SK-N-MC (cell line): Measurements from ENCODE around the gene ZMPSTE24.
"Not testable (repeated sequence)": the region's sequence is repeated elsewhere in the genome, so short reads cannot be mapped to it uniquely, and the experiment has no call there.

Experiments used
- DNase-seq: peaks from one replicate; pipeline ENCODE4 v3.0.0-alpha.2; 2011; ENCODE audit warnings: low read depth, low spot score
- H3K27ac ChIP-seq: fragments of 200-600 bp; sonication (generic); 2 replicates; pipeline ENCODE4 v1.5.1; 2016; ENCODE audit warnings: mixed run types
- H3K36me3 ChIP-seq: fragments of 200-600 bp; sonication (generic); 2 replicates; pipeline ENCODE4 v1.6.1; 2017; ENCODE audit warnings: antibody characterized with exemption, low read length, mixed read lengths; ENCODE audit not compliant: insufficient read depth
- H3K4me3 ChIP-seq: fragments of 200-600 bp; sonication (generic); 2 replicates; pipeline ENCODE4 v1.5.1; 2016
- H3K9ac ChIP-seq: fragments of 200-600 bp; sonication (generic); 2 replicates; pipeline ENCODE4 v1.8.0; 2017; ENCODE audit warnings: mixed run types, mixed read lengths; ENCODE audit not compliant: insufficient read length
- H3K9me3 ChIP-seq: fragments of 200-600 bp; sonication (generic); 2 replicates; pipeline ENCODE4 v1.6.1; 2017; ENCODE audit warnings: low read depth, mild to moderate bottlenecking, antibody characterized with exemption, low read length, moderate library complexity, mixed read lengths
- EZH2 ChIP-seq: fragments of 200-600 bp; sonication (generic); IDR thresholded peaks from one replicate; pipeline ENCODE4 v1.6.1; 2017; ENCODE audit warnings: antibody characterized with exemption
- FOXP2 ChIP-seq: optimal IDR thresholded peaks from 2 replicates; pipeline ENCODE3; 2011; ENCODE audit warnings: mild to moderate bottlenecking, moderate library complexity; ENCODE audit not compliant: insufficient read depth; ENCODE audit errors: extremely low read length, control extremely low read depth
- POLR2AphosphoS5 ChIP-seq: IDR thresholded peaks from 2 replicates; pipeline ENCODE4 v1.6.1; 2012; ENCODE audit warnings: mild to moderate bottlenecking, low read depth, low read length, borderline replicate concordance

ZMPSTE24 gene

DNA sequence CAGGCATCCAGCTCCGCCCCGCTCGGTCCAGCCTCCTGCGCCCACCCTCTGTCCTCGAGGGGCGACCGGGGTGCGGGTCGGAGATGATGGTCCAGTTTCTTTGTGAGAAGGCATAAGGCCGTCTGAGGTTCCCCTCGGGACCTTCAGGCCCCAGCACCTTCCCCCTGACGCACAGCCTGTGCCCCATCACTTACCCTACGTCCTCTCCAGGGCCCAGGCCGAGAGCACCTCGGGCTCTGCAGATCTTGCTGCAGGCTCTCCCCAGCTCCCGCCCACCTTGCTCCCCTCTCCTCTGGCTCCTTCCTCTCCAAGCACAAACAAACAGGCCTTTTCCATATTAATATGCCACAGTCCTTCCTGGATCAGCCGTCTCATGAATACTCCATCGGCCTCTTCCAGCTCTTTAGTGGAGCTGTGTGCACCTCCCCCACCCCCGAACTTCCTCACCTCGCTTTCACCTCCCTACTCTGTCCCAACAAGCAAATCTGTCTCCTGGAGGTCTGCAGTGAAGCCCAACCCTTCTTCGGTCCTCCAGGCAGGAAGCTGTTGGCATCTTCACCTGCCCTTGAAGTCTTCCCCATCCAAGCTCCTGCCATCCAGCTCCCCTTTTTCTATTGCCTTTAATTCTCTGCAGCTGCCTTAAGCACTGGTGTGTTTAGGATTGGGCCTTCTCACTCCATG is 59.5 kb downstream of the ZMPSTE24 start:
- no peak for DNase-seq
- no peak overlapping the region for H3K4me3 ChIP-seq
- no peak overlapping the region for H3K27ac ChIP-seq
- no peaks in the 10 kb centered on the region for H3K9me3 ChIP-seq
- TF ChIP-seq POLR2AphosphoS5: no peak
- TF ChIP-seq FOXP2: no peak
- no peak for TF ChIP-seq EZH2
- H3K9ac ChIP-seq: no peak overlapping the region
- H3K36me3 ChIP-seq: no peaks in the 10 kb centered on the region

DNA sequence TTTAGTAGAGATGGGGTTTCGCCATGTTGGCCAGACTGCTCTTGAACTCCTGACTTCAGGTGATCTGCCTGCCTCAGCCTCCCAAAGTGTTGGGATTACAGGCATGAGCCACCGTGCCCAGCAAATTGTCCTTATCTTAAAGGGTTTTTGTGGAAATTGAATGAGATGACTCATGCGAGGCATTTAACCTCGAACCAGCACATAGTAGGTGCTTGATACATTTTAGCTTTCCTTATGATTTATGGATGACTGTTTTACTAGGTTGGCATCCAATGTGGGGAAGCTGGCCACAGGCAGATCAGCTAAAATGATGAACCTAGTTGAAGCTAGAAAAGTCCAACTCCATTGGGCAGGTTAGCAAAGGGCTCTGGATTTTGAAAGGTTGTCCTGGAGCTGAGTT is 60.4 kb downstream of the ZMPSTE24 start:
- Histone ChIP-seq H3K36me3 (no peaks in the 10 kb centered on the region), H3K9me3 (no peaks in the 10 kb centered on the region), H3K9ac (no peak overlapping the region), H3K27ac (no peak overlapping the region), H3K4me3 (no peak overlapping the region)
- TF ChIP-seq POLR2AphosphoS5: no peak
- TF ChIP-seq EZH2: no peak
- TF ChIP-seq FOXP2: no peak
- no peak for DNase-seq

DNA sequence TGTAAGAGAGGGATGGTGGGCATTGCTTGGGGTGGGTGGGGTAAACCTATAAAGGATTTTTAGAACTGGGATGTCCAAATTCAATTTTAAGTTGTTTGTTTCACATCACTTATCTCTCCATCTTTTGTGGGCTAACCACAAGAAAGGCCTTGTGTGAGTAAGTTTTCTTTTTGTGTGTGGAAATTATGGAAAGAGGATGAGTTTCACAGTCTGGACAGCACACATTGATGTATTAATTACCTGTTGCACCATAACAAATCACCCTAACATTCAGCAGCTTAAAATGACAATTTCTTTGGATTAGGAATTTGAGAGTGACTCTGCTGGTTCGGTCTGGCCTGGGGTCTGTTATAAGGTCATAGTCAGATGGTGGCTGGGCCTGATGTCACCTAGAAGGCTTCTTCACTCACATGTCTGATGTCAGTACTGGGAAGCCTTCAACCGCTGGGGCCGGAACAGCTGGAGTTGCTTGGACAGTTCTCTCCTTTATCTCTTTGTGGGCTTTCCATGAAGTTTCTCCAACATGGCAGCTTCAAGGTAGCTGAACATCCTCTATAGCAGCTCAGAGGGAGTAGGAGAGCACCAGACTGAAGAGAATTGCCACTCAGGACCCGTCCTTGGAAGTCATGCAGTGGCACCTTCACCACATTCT is 61.1 kb downstream of the ZMPSTE24 start:
- Histone ChIP-seq H3K36me3 (no peaks in the 10 kb centered on the region), H3K9ac (no peak overlapping the region), H3K4me3 (no peak overlapping the region), H3K27ac (no peak overlapping the region), H3K9me3 (no peaks in the 10 kb centered on the region)
- TF ChIP-seq POLR2AphosphoS5 (no peak), EZH2 (no peak), FOXP2 (no peak)
- no peak for DNase-seq

DNA sequence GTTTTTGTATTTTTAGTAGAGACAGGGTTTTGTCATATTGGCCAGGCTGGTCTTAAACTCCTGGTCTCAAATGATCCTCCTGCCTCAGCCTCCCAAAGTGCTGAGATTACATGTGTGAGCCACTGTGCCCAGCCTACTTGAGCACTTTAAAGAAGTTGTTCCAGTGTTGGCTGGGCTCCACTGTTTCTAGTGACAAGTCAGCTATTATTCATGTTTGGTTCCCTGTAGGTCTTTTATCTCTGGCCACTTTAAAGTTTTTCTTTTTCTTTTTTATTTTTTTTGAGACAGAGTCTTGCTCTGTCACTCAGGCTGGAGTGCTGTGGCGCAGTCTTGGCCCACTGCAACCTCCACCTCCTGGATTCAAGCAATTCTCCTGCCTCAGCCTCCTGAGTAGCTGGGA is 73.4 kb downstream of the ZMPSTE24 start:
- not testable (repeated sequence) for H3K9ac ChIP-seq, H3K27ac ChIP-seq, DNase-seq, H3K4me3 ChIP-seq, H3K36me3 ChIP-seq, H3K9me3 ChIP-seq

DNA sequence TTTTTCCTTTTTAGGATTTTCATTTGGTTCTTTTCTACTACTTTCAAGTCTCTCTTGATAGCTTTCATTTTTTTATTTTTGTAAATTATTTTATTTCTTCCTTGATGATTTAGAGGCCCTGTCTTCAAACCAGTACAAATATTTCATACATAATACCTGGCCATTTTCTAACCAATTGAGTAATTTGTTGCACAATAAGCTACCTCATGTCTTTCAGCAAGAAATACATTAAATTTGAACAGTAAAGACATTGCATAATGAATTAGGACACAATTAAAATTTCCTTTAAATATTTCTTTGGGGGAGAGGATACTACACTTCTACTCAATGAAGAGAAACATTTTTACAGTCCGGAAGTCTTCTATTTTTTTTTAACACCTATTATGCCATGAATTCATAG is 74.7 kb downstream of the ZMPSTE24 start:
- TF ChIP-seq FOXP2 (no peak), POLR2AphosphoS5 (no peak), EZH2 (no peak)
- no peak for DNase-seq
- no peak overlapping the region for H3K27ac ChIP-seq
- no peaks in the 10 kb centered on the region for H3K36me3 ChIP-seq
- H3K4me3 ChIP-seq: no peak overlapping the region
- no peaks in the 10 kb centered on the region for H3K9me3 ChIP-seq
- H3K9ac ChIP-seq: no peak overlapping the region

DNA sequence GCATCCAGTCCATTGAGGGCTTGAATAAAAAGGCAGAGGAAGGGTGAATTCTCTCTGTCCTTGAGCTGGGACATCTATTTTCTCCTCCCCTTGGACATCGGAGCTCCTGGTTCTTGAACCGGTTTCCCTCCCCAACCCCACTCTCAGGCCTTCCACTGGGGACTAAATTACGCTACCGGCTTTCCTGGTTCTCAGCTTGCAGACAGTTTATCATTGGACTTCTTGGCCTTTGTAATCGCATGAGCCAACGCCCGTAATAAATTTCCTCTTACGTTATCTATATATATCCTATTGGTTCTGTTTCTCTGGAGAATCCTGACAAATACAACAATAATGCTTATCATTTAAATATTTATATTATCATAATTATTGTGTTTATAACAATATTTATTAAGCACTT is 79.4 kb downstream of the ZMPSTE24 start:
- no peak for DNase-seq
- H3K4me3 ChIP-seq: no peak overlapping the region
- no peaks in the 10 kb centered on the region for H3K9me3 ChIP-seq
- H3K36me3 ChIP-seq: no peaks in the 10 kb centered on the region
- TF ChIP-seq EZH2: no peak
- no peak for TF ChIP-seq FOXP2
- no peak for TF ChIP-seq POLR2AphosphoS5
- H3K9ac ChIP-seq: no peak overlapping the region
- H3K27ac ChIP-seq: no peak overlapping the region

DNA sequence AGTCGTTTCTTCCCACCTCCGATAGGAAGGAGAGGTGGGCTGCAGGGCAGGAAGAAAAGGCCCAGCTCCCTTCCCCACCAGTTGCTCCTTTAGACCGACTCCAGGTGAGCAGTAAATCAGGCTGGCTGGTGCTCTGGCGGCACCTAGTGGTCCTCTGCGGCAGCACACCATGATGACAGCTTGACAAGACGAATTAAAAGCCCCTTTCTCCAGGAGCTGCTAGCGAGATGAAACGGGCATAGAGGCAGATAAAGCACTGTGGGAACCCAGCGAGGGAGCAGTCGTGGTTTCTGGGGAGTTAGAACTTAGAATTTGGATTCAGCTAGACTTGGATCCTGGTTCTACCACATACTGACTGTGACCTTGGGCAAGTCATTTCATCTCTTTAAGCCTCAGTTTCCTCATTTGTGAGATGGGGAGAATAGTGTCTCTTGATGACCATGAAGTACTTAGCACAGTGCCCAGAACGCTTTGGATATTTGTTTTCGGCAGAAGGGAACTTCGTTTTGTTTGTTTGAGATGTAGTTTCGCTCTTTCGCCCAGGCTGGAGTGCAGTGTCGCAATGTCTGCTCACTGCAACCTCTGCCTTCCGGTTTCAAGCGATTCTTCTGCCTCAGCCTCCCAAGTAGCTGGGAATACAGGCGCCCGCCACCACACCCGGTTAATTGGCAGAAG is 80.8 kb downstream of the ZMPSTE24 start:
- TF ChIP-seq EZH2 (no peak), POLR2AphosphoS5 (no peak), FOXP2 (no peak)
- H3K27ac ChIP-seq: no peak overlapping the region
- H3K4me3 ChIP-seq: 0 out of 2 replicates have a peak overlapping the region, but pooled peaks have one; percentile 35
- H3K9ac ChIP-seq: no peak overlapping the region
- peak; percentile 57 for DNase-seq
- no peaks in the 10 kb centered on the region for H3K9me3 ChIP-seq
- H3K36me3 ChIP-seq: no peaks in the 10 kb centered on the region

DNA sequence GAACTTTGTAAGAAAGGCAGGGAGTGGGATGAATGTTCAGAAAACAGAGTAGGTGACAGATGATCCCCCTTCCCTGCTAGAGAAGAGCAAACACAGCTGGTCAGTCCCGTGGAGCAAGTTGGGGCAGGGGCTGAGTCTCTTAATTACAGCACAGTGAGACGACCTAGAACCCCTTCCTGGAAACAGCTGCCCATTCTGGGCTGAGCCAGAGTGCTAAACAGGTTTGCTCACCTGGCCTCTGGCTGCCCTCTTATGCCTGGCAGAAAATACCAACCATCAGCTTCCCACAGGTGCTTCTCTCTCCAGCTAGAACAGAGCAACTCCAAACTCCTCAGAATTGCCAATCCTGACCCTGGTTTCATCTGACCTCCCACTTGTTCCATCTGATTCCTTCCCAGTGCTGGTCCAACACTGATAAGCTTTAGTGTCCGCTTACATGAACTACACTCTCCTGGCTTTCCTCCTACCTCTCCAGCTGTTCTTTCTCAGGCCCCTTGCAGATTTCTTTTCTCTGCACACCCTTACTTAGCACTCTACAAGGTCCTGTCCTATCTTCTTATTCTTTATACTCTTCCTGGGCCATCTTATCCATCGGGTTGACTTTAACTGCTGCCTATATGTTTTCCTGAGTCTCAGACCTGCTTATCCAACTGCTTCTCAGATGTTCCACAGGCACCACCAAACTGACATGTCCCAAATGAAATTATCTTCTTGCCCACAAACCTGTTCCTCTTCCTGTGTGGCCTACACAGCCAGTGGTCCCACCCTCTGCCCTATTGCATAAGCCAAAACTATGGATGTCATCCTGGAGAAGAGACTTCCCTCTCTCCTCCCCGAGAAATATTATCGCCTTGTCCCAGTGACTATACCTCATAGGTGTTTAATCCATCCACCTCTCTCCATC is 81.6 kb downstream of the ZMPSTE24 start:
- Histone ChIP-seq H3K27ac (no peak overlapping the region), H3K4me3 (no peak overlapping the region), H3K36me3 (no peaks in the 10 kb centered on the region), H3K9me3 (no peaks in the 10 kb centered on the region), H3K9ac (no peak overlapping the region)
- TF ChIP-seq FOXP2: no peak
- no peak for TF ChIP-seq POLR2AphosphoS5
- no peak for TF ChIP-seq EZH2
- DNase-seq: no peak
